Left cardiac atrium (tissue), 4 donors: ENCODE data around the gene MARK4. TPM values are rescaled to one million over a fixed set of nuclear protein-coding genes. Genes with fewer than 3 reads are reported as not detected.
"Not testable (repeated sequence)": the region's sequence is repeated elsewhere in the genome, so short reads cannot be mapped to it uniquely, and the experiment has no call there.

ENCODE experiments used
- ATAC-seq, 2 donors: fragments of 200-7000 bp; cut with Tn5 transposase; one replicate each; pipeline ENCODE4 v1.9.1; 2020; ENCODE audit warnings: mild to moderate bottlenecking in 2 of 2, moderate library complexity in 2 of 2
- DNase-seq: peaks from one replicate; pipeline ENCODE4 v3.0.0-alpha.2; 2020
- intact Hi-C, 2 donors: fragments of 100-400 bp; cut with DNase I; formaldehyde crosslinking; loops; one replicate each; pipeline versions ENCODE4 v1.14.1 to v1.15.1; 2022 to 2023
- total RNA-seq, 2 donors: library from RNA; stranded (reverse); fragmentation: NEBNext Ultra II Directional; extraction: Animal tissue kit (Norgen Biotek cat#: 25700); gene quantifications; one replicate each; pipeline ENCODE4 v1.2.1, GENCODE V29; 2021
- donor health status: DM: no; HTN: yes; CAD: no.
- donor health status: DM: no; HTN: yes; CAD: no; lungs with severe emphysema.
- donor health status: DM: yes; HTN: yes; CAD: no.
- donor health status: Dilated cardiomyopathy.

Gene MARK4
- total RNA-seq, 2 donors from 2014 or later = 30.2 to 38.8 TPM

DNA sequence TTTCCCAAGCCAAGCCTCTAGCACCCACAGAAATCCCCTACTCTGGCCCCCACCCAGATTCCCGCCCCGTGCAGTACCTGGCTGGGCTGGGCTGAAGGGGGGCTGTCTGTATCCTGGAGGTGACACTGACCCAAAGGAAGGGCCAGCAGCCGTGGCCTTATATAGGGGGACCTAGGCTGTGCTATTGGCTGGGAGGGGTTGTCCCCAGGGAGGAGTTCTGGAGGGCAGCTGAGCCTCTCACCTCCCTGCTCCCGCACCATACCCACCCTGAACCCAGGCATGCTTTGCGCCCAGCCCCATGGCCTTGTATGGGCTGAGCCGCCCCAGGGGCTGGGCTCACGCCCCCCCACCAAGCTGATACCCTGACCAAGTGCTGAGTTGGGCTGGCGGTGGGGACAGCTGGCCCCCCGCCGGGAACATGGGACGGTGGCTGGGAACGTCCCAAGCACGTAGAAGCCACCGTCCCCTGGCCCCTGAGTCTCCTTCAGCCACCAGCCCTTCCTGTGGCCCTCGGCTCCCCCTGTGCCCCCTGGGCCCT, 71.7 kb downstream of the MARK4 start, which contains the start of gene CKM:
CKM (minus strand) TSS at position 132 of the 538 bp plus-strand sequence. CDS start 3,162 bp downstream, outside the sequence.
- peak; percentile 76 to 82 for ATAC-seq
- intact Hi-C loops = no loop called here
- peak; percentile 82 for DNase-seq

DNA sequence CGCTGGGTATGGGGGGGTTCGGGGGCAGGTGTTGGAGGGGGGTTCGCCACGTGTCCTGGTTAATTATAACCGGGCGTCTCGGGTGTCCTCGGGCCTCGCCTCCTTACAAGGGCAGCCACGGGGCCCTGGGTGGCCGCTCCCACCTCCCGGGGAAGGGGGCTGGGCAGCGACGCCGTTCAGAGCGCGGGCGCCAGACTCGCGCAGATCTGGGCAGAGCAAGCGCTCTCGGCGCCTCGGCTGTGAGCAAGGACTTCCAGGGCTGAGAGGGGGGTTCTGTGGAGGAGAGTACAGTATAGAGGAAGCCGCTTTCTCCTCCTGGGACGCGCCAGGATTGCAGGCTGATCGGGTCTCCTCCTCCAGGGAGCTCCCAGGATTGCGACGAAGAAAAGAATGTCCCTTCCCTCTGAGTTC, 72.6 kb downstream of the MARK4 start:
- intact Hi-C loops = no loop called here
- DNase-seq = peak; percentile 77
- ATAC-seq = peak; percentile 68 to 76

DNA sequence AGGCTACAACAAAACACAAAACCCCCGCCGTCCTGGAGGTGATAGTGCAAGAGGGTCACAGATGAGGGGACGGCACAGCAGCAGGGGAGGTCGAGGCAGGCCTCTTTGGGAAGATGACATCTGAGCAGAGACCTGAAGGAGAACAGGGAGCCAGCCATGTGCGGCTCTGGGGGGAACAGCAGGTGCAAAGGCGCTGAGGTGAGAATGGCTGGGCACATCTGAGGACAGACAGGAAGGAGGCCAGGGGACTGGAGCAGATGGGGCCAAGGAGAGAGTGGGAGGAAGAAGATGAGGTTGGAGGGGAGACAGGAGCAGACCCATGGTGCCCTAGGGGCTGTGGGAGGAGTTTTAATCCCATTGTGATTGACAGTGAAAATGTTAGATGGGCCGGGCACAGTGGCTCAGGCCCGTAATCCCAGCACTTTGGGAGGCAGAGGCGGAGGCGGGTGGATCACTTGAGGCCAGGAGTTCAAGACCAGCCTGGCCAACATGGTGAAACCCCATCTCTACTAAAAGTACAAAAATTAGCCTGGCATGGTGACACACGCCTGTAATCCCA, 73.4 kb downstream of the MARK4 start:
- intact Hi-C loops = no loop called here
- ATAC-seq (no peak), DNase-seq (no peak)

DNA sequence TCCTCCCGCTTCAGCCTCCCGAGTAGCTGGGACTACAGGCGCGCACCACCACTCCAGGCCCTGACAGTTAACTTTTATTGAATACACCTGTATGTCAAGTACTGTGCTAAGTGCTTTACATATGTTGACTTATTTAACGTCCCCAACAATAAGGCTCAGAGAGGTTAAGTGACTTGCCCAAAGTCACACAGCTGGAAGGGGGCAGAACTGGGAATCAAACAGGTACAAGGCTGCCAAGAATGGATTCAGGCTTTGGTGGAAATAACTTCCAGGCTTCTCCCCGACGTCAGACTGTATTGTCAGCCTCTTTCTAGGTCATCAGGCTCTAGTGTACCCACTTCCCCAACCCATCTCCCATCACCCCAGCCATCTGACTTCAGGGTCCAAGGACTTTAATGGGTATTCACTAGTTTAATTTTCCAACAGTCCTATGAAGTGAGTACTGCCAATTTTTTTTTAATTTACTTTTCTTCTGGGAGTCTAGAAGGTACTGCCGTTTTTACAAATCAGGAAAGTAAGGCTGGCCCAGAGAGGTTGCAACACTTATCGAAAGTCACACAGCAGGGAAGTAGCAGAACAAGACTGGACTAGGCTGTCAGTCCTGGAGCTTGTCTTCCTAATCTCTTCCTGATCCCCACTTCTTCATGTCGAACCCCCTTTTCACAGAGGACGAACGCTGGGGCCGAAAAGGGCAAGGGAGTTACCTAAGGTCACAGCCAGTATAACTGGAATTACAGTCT, 76.5 kb downstream of the MARK4 start:
- intact Hi-C loops = no loop called here
- ATAC-seq (no peak), DNase-seq (no peak)

DNA sequence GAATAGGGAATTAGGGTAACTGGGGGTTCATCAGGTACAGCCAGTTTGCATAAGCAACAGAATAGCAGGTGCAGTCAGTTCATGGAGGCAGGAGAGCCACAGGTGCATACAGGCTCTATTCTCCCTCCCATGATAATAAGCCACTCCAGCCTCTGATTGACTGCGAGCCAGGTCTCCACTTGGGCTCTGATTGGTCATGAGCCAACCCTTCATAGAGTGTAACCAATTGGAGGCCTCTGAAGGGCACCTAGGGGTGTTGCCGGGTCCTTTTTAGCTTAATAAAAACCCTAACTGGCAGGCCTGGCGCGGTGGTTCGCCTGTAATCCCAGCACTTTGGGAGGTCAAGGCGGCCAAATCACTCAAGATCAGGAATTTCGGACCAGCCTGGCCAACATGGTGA, 80.3 kb downstream of the MARK4 start:
- no peak for DNase-seq
- intact Hi-C loops = loop anchor here in 1 of 2 donors (10.0 kb wide), 1 partner anchor 87 kb away; the partner anchor contains the start of gene EXOC3L2

DNA sequence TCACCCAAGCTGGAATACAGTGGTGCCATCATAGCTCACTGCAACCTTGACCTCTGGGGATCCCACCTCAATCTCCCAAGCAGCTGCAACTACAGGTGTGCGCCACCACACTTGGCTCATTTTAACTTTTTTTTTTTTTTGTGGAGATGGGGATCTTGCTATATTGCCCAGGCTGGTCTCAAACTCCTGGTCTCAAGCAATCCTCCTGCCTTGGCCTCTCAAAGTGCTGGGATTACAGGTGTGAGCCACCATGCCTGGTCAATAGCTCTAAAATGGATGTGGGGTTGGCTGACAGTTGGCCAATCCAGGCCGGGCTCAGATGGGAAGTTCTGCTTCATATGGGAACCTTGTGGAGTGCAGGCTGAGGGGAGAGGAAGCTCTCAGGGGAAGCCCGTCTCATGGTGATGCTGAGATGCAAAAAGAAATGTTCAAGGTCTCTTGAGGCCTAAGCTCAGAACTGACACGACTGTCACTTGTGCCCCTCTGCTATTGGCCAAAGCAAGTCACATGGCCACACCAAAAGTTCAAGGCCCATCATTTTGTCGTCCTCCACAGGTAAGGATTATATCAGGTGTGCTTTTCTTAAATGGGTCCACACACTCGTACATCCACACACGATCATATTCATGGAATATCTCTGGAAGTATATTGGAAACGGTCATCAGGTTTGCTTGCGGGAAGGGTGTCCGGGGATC, 82.7 kb downstream of the MARK4 start:
- intact Hi-C loops = loop anchor here in 1 of 2 donors (10.0 kb wide), 1 partner anchor 89 kb away; the partner anchor contains the start of gene EXOC3L2
- ATAC-seq = no peak
- DNase-seq = no peak

More for the DNA sequence above, 80.3 kb downstream of the MARK4 start:
- no peak for ATAC-seq

DNA sequence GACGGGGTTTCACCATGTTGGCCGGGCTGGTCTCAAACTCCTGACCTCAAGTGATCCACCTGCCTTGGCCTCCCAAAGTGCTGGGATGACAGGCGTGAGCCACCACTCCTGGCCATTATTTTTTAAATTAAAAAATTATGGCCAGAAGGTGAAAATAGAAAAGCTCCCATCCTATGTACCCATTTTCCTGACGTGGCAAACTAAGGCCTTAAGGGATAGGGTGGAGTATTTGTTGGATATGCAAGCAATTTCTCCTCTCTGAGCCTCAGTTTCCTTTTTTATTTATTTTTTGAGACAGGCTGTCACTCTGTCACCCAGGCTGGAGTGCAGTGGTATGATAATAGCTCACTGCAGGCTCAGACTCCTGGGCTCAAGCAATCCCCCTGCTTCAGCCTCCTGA, 83.8 kb downstream of the MARK4 start:
- intact Hi-C loops = loop anchor here in 1 of 2 donors (5.0 to 10.0 kb wide), 2 partner anchors 43 to 90 kb away; partner anchors contain the start of gene EXOC3L2
- DNase-seq, ATAC-seq: not testable (repeated sequence)

DNA sequence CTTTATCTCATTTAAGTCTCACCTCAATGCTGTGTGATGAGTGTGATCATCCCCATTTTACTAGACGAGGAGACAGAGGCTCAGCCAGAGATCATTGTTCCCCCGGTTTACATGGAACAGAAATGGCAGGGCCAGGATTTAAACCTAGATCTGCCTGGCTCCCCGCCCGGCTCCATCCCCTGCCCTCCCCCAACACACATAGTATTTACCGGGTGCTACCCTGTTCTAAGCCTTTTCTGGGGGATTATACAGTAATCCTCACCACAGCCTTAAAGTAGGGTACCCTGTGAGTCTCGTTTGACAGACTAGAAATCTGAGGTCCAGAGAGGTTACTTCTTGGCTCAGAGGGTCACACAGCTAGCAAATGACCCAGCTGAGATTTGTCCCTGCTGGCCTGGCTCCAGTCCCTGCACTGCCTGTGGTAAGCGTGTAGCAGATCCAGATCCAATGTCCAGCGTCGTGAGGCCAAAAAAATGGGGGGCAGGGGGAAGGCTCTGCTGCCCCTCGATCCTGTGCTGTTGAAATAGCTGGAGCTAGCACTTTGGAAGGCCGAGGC, 85.7 kb downstream of the MARK4 start:
- DNase-seq = no peak
- intact Hi-C loops = loop anchor here in 1 of 2 donors (5.0 to 10.0 kb wide), 2 partner anchors 44 to 92 kb away; partner anchors contain the start of gene EXOC3L2

DNA sequence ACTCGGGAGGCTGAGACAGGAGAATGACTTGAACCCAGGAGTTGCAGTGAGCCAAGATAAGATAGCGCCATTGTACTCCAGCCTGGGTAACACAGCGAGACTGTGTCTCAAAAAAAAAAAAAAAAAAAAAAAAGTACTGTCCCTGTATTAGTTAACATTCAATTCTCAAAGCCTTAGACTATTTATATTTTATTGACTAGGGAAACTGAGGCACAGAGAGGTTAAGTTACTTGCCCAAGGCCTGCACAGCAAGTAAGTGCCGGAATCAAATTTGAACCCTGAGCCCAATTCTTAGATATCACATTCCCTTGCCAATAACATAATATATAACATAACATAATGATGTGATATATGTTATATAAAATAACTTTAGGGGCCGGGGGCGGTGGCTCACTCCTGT, 88.6 kb downstream of the MARK4 start:
- DNase-seq = no peak
- no peak for ATAC-seq
- intact Hi-C loops = loop anchor here in 1 of 2 donors (5.0 to 10.0 kb wide), 2 partner anchors 47 to 95 kb away; partner anchors contain the start of gene EXOC3L2

More for the DNA sequence above, 85.7 kb downstream of the MARK4 start:
- no peak for ATAC-seq

DNA sequence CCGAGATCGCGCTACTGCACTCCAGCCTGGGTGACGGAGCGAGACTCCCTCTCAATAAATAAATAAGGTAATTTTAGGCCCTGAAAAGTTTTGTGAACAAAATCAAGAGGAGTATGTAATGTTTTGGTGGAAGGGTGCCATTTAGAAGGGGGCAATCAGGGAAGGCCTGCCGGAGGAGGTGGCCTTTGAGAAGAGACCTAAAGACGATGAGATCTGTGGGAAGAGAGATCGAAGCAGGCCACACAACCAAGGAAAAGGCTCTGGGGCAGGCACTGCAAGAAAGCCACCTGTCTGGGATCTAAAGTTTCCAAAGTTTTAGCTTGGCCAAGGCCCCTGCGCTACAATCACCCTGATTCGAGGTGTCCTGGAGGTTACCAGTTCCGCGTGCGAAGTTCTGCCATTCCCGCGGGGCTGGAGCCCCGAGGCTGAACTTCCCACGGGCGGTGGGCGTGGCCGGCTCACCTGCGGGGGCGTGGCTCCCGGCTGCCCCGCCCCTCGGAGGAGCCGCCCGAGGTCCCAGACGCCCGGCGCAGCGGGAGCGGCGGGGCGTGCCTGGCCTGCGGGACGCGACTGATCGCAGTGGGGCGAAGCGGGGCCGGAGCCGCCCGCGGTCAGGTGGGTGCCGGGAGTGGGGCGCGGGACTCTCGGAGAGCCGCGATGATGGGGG, 89.3 kb downstream of the MARK4 start, which contains the start of gene KLC3:
KLC3 (plus strand) TSS at position 519 of the 667 bp plus-strand sequence. CDS start 4,792 bp downstream, outside the sequence.
- no peak for DNase-seq
- ATAC-seq = peak; percentile 20 to 37
- intact Hi-C loops = no loop called here

DNA sequence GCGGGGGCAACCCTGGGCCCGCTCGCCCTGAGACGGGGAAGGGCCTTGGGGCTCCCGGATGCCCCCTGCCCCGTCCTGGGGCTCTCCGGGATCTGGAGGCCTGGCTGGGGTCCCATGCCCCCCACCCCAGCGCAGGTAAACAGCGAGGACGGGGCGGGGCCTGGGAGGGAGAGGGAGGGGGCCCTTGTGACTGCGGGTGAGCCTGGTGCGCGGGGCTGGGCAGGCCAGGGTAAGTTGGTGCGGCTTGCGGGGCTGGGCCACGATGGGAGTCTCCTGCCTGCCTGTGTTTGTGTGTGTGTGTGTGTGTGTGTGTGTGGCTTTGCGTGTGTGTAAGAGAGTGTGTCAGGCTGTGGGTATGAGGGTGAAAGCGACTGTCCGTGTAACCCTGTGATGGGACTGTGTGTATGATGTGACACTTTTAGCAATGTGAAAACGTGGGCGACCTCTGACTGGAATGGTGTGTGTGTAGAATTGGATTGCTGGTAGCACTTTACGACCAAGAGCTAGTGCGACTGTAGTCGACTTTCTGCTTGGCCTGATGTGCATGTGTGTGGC, 89.9 kb downstream of the MARK4 start:
- ATAC-seq = no peak
- intact Hi-C loops = no loop called here
- no peak for DNase-seq

DNA sequence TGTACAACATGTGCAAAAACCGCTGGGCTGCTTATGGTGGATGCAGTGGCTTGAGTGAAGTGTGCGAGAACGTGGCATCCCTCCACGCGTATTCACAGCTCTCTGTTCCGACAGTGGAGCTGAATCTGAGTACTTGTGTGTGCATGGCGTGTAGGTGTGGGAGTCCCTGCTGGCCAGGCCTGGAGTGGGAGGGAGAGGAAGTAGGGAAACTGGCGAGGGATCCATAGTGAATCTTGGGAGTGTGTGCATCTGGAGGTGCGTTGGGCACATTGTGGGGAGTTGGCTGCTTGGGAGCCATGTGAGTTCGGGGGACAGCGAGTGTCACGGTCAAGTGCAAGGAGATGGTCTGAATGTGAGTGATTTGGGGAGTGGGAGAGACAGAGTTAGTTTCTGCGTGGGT, 91.8 kb downstream of the MARK4 start:
- intact Hi-C loops = no loop called here
- no peak for DNase-seq
- ATAC-seq = no peak

DNA sequence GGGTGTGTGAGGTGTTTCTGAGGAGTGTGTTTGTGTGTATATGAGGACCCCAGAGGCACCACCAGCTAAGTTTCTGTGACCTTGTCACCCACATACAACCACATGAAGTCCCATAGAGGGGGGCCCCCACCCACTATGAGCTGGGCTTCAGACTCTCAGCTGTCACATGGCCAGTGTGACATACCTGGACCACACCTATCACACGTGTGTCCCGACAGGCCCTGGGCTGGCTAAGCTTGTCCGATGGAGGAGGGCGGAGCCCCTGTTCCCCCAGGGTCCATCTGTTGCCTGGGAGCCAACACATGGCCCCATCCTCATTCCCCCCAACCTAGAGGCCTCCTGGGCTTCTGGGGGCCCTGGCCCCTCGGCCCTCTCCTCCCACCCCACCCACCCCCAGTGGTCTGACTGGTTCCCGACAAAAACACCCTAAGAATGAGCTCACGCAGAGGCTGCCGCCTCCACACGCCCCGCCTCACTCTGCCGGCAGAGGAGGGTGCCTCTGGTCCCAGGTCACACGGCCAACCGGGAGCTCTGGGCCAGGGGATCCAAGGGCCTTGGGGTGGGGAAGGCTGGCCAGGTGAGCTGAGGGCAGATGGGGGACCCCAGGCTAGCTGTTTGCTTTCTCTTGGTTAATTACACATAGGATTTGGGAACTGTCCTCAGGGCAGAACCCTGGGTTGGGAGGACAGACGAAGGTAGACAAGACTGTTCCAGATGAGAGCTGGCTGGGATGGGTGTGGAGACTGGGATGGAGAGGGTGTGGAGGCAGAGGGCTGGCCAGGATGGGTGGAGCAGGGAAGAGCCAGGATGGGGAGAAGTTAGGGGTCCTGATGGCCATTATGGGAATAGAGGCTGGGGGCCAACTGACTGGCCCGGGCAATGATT, 93.8 kb downstream of the MARK4 start:
- intact Hi-C loops = no loop called here
- DNase-seq (no peak), ATAC-seq (no peak)

DNA sequence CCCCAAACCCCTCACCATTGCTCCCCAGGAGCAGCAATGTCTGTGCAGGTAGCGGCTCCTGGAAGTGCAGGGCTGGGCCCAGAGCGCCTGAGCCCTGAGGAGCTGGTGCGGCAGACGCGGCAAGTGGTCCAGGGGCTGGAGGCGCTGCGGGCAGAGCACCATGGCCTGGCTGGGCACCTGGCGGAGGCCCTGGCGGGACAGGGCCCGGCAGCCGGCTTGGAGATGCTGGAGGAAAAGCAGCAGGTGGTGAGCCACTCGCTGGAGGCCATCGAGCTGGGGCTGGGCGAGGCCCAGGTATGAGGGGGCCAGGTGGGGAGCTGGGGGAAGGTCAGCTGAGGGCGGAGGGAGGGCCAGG, 94.4 kb downstream of the MARK4 start:
- DNase-seq = no peak
- no peak for ATAC-seq
- intact Hi-C loops = no loop called here

DNA sequence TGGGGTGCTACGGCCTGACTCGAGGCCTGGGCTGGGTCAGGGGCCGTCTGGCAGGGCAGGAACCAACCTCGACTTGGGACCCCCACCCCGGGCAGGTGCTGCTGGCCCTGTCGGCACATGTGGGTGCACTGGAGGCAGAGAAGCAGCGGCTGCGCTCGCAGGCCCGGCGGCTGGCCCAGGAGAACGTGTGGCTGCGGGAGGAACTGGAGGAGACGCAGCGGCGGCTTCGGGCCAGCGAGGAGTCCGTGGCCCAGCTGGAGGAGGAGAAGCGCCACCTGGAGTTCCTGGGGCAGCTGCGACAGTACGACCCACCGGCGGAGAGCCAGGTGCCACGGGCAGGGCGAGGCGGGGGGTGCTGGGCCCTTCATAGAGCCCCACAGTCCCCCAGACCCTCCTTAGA, 95.4 kb downstream of the MARK4 start:
- intact Hi-C loops = no loop called here
- ATAC-seq (no peak), DNase-seq (no peak)

DNA sequence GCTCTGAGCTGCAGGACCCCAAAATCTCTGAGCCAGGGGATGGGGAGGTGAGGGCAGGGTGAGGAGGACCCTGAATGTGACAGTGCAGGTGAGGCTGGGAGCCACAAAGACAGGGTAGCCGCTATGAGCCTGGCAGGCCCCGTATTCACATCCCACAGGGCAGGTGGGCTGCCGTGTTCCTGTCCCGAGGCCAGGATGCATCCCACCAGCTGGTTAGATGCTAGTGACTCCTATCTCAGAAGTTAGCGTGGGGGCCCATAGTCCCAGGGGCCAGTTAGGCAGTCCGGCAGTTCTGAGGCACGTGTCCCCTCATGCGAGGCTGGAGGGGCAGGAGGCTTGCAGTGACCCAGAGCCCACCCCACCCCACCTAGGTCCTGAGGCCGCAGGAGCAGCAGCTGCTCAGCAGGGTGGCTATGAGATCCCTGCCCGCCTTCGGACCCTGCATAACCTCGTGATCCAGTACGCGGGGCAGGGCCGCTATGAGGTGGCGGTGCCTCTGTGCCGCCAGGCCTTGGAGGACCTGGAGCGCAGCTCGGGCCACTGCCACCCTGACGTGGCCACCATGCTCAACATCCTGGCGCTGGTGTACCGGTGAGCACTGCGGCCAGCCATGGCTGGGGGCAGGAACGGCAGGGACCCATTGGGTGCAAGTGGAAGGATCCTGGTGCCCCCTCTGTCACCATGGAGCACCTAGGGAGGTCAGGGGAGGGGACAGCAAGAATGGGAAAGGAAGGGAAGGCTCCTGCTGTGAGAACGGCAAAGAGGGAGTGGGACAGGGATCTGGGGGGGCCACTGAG, 96.7 kb downstream of the MARK4 start:
- DNase-seq (no peak), ATAC-seq (no peak)
- intact Hi-C loops = no loop called here
